Activated CD4-positive, alpha-beta T cell treated with anti-CD3 and anti-CD28 coated beads for 36 hours (primary cell): ENCODE measurements around the gene RALGAPB. TPM values are rescaled to one million over a fixed set of nuclear protein-coding genes. Genes with fewer than 3 reads are reported as not detected.
"Not testable (repeated sequence)": the region's sequence is repeated elsewhere in the genome, so short reads cannot be mapped to it uniquely, and the experiment has no call there.

Source experiments
- ATAC-seq: fragments of 200-7000 bp; cut with Tn5 transposase; one replicate; pipeline ENCODE4 v1.10.0; 2021; ENCODE audit warnings: mild to moderate bottlenecking, moderate library complexity
- CTCF ChIA-PET: fragments of 350-600 bp; sonication (Branson Sonifier 250); formaldehyde crosslinking; loops from one replicate; lab custom pipeline; 2021; ENCODE audit warnings: antibody characterized with exemption; lab: Charles Lee
- POLR2A ChIA-PET: fragments of 350-600 bp; sonication (Branson Sonifier 250); formaldehyde crosslinking; loops from one replicate; lab custom pipeline; 2021; ENCODE audit warnings: antibody characterized with exemption, inconsistent platforms; lab: Charles Lee
- DNase-seq: peaks from one replicate; pipeline ENCODE4 v3.0.0-alpha.2; 2020
- H3K27ac Mint-ChIP-seq: one replicate; pipeline ENCODE4 v1.8.0; 2021; ENCODE audit warnings: mixed read lengths
- H3K27me3 Mint-ChIP-seq: one replicate; pipeline ENCODE4 v1.8.0; 2021; ENCODE audit warnings: mixed read lengths
- H3K36me3 Mint-ChIP-seq: one replicate; pipeline ENCODE4 v1.8.0; 2021; ENCODE audit warnings: low read depth, mixed read lengths
- H3K4me1 Mint-ChIP-seq: one replicate; pipeline ENCODE4 v1.8.0; 2021; ENCODE audit warnings: mixed read lengths
- H3K4me3 Mint-ChIP-seq: one replicate; pipeline ENCODE4 v1.8.0; 2021; ENCODE audit warnings: mild to moderate bottlenecking, moderate library complexity, mixed read lengths
- H3K9me3 Mint-ChIP-seq: one replicate; pipeline ENCODE4 v1.8.0; 2021; ENCODE audit warnings: low read depth, mixed read lengths
- intact Hi-C, 2 experiments: fragments of 100-400 bp; cut with DNase I in 1 of 2; cut with micrococcal nuclease in 1 of 2; formaldehyde crosslinking; loops; one replicate each; pipeline versions ENCODE4 v1.14.2 to v1.15.1; 2022 to 2024; cut with DNase I, micrococcal nuclease
- total RNA-seq, 2 experiments: library from RNA; stranded (reverse); gene quantifications; one replicate each; pipeline ENCODE4 v1.2.3, GENCODE V29; 2021

RALGAPB gene
- total RNA-seq, 2 experiments from 2014 or later, result 23.5 to 27.1 TPM

- H3K4me1 Mint-ChIP-seq, ATAC-seq, H3K9me3 Mint-ChIP-seq, CTCF ChIA-PET, H3K27ac Mint-ChIP-seq, H3K27me3 Mint-ChIP-seq, DNase-seq, H3K4me3 Mint-ChIP-seq, intact Hi-C loops, H3K36me3 Mint-ChIP-seq, POLR2A ChIA-PET: not testable (repeated sequence)
Observed at GRCh38 chr20:38592411-38592790, 119.8 kb downstream of the RALGAPB start.

- intact Hi-C loops, H3K36me3 Mint-ChIP-seq, ATAC-seq, CTCF ChIA-PET, POLR2A ChIA-PET, H3K27me3 Mint-ChIP-seq, DNase-seq, H3K9me3 Mint-ChIP-seq, H3K4me1 Mint-ChIP-seq, H3K27ac Mint-ChIP-seq, H3K4me3 Mint-ChIP-seq: not testable (repeated sequence)
Observed at GRCh38 chr20:38594281-38594680, 121.6 kb downstream of the RALGAPB start.

- H3K9me3 Mint-ChIP-seq, intact Hi-C loops, CTCF ChIA-PET, H3K36me3 Mint-ChIP-seq, H3K27ac Mint-ChIP-seq, H3K4me1 Mint-ChIP-seq, POLR2A ChIA-PET, H3K4me3 Mint-ChIP-seq, DNase-seq, ATAC-seq: not testable (repeated sequence)
- H3K27me3 Mint-ChIP-seq, result peaks cover 13% of the 10 kb centered on the region
Observed at GRCh38 chr20:38595886-38596285, 123.2 kb downstream of the RALGAPB start.

- no peak overlapping the region for H3K27ac Mint-ChIP-seq
- DNase-seq, result no peak
- no peaks in the 10 kb centered on the region for H3K9me3 Mint-ChIP-seq
- CTCF ChIA-PET, result interaction anchor here (1.2 kb wide), 1 partner anchor 8 kb away, joined by 3 read pairs; no protein-coding TSS in a partner anchor
- peaks cover 31% of the 10 kb centered on the region for H3K27me3 Mint-ChIP-seq
- no peak for ATAC-seq
- peaks cover 7% of the 10 kb centered on the region for H3K4me1 Mint-ChIP-seq
- intact Hi-C loops, result no loop called here
- POLR2A ChIA-PET, result no interaction called here
- no peaks in the 10 kb centered on the region for H3K36me3 Mint-ChIP-seq
- no peak overlapping the region for H3K4me3 Mint-ChIP-seq
Observed at GRCh38 chr20:38599410-38599882, 126.8 kb downstream of the RALGAPB start.

DNA sequence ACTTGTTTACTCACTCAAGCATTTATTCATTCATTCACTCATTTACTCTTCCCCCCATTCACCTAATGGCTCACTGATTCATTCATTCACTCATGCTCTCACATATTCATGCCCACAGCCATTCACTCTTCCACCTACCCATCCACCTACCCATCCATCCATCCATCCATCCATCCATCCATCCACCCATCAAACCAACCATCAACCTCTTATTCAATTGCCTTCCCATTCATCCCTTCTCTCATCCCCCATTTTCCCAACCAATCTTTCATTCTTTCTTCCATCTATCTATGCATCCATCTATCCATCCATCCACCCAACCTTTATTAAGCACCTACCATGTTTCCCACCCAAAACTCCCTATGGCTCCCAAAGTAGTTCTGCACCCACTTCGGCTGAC is 127.4 kb downstream of the RALGAPB start:
- Mint-ChIP-seq H3K27me3 (peaks cover 35% of the 10 kb centered on the region), H3K9me3 (no peaks in the 10 kb centered on the region), H3K36me3 (no peaks in the 10 kb centered on the region), H3K27ac (no peak overlapping the region), H3K4me3 (no peak overlapping the region), H3K4me1 (peaks cover 7% of the 10 kb centered on the region)
- ATAC-seq (no peak), DNase-seq (no peak)
- intact Hi-C loops, result no loop called here
- ChIA-PET CTCF (no interaction called here), POLR2A (no interaction called here)

DNA sequence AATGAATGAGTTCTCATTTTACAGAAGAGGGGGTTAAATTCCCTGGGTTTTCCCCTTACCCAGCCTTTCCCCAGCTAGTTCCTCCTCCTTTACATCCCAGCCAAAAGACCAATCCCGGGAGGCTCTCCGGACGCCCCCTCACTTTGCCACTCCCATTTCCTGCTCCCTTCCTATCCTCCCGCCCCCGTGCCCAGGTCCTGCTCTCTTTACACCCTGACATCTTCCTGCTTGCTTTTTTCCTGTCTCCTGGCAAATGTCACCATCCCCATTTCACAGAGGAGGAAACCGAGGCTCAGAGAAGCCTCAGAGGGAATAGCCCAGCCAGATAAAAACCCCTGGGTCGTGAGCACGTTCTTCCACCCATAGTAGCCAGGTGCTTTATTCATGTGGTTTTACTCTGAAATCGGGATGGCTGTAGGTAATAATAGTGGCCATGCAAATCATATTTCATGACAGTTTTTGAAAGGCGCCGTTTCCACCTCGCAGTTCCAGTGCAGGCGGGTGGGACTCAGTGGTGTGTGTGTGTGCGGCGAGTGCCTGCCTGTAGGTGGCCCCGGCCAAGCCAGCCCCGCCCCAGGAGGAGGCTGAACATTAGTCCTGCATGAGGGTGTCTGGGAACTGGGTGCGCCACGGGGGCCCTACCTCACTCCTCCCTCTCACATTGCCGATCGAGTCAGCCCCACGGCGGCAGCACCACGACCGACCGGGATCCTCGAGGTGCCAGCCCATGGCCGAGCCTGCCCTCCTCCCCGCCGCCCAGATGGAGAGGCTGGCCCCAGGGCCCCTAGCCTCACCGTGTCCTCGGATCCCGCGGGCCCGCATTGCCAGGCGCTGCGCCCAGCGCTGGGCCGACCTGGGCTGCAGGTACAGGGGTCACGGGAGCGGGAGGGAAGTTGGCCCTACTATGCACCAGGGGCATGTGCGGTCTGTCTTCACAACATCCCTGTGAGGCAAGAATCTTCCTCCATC is 128.9 kb downstream of the RALGAPB start, which contains the start of gene ARHGAP40:
TSS of gene ARHGAP40 (plus strand) at position 594 of the 969 bp plus-strand sequence.
- POLR2A ChIA-PET, result no interaction called here
- H3K9me3 Mint-ChIP-seq, result no peaks in the 10 kb centered on the region
- H3K4me3 Mint-ChIP-seq, result peak within 1 kb of the TSS; percentile 17
- intact Hi-C loops, result no loop called here
- CTCF ChIA-PET, result no interaction called here
- H3K4me1 Mint-ChIP-seq, result peaks cover 7% of the 10 kb centered on the region
- no peaks in the 10 kb centered on the region for H3K36me3 Mint-ChIP-seq
- ATAC-seq, result peak; percentile 87
- peaks cover 41% of the 10 kb centered on the region for H3K27me3 Mint-ChIP-seq
- DNase-seq, result peak; percentile 55
- no peak within 1 kb of the TSS for H3K27ac Mint-ChIP-seq

GRCh38 chr20:38602185-38602581 is 129.5 kb downstream of the RALGAPB start:
- Mint-ChIP-seq H3K27me3 (peaks cover 44% of the 10 kb centered on the region), H3K4me1 (peaks cover 7% of the 10 kb centered on the region), H3K4me3 (no peak overlapping the region), H3K9me3 (no peaks in the 10 kb centered on the region), H3K27ac (no peak overlapping the region), H3K36me3 (no peaks in the 10 kb centered on the region)
- ChIA-PET POLR2A (no interaction called here), CTCF (no interaction called here)
- DNase-seq (no peak), ATAC-seq (no peak)
- intact Hi-C loops, result no loop called here

- CTCF ChIA-PET, result interaction anchor here (0.7 to 1.5 kb wide), 3 partner anchors 10 to 534 kb away, joined by 3 to 5 read pairs (median 4); no protein-coding TSS in a partner anchor
Observed at GRCh38 chr20:38603286-38603685, 130.6 kb downstream of the RALGAPB start.

GRCh38 chr20:38604873-38605303 is 132.2 kb downstream of the RALGAPB start:
- Mint-ChIP-seq H3K27me3 (peaks cover 45% of the 10 kb centered on the region), H3K27ac (no peak overlapping the region), H3K4me1 (peaks cover 7% of the 10 kb centered on the region), H3K4me3 (no peak overlapping the region), H3K9me3 (no peaks in the 10 kb centered on the region), H3K36me3 (no peaks in the 10 kb centered on the region)
- no peak for DNase-seq
- ATAC-seq, result no peak
- ChIA-PET CTCF (no interaction called here), POLR2A (no interaction called here)
- intact Hi-C loops, result no loop called here

More at GRCh38 chr20:38603286-38603685, 130.6 kb downstream of the RALGAPB start:
- H3K4me1 Mint-ChIP-seq, result peaks cover 7% of the 10 kb centered on the region
- no peak for DNase-seq
- POLR2A ChIA-PET, result no interaction called here
- intact Hi-C loops, result no loop called here
- H3K27ac Mint-ChIP-seq, result no peak overlapping the region
- ATAC-seq, result no peak
- no peaks in the 10 kb centered on the region for H3K36me3 Mint-ChIP-seq
- H3K27me3 Mint-ChIP-seq, result peaks cover 45% of the 10 kb centered on the region
- no peaks in the 10 kb centered on the region for H3K9me3 Mint-ChIP-seq
- no peak overlapping the region for H3K4me3 Mint-ChIP-seq

DNA sequence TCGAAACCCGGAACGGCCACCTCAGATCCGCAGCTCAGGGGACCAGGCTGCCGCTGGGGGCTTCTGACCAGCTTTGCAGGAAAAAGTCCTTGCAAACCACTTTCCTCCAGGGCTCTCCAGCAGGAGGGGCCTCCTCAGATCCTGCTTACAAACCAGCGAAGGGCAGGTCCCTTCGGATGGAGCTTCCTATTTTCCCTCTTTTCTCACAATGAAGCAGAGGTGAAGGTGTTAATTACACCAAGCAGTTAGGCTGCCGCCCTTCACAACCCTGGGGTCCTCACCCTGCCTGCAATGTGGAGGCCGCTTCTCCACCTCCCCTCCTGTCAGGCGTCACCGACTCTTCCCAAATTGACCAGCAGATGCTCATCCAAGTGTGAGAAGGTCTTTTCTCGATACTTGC is 134.7 kb downstream of the RALGAPB start:
- Mint-ChIP-seq H3K27ac (no peak overlapping the region), H3K9me3 (no peaks in the 10 kb centered on the region), H3K36me3 (no peaks in the 10 kb centered on the region), H3K4me3 (no peak overlapping the region), H3K27me3 (peaks cover 33% of the 10 kb centered on the region), H3K4me1 (no peaks in the 10 kb centered on the region)
- POLR2A ChIA-PET, result no interaction called here
- ATAC-seq, result no peak
- intact Hi-C loops, result no loop called here
- CTCF ChIA-PET, result interaction anchor here (0.8 kb wide), 1 partner anchor 9 kb away, joined by 3 read pairs; no protein-coding TSS in a partner anchor
- DNase-seq, result no peak

DNA sequence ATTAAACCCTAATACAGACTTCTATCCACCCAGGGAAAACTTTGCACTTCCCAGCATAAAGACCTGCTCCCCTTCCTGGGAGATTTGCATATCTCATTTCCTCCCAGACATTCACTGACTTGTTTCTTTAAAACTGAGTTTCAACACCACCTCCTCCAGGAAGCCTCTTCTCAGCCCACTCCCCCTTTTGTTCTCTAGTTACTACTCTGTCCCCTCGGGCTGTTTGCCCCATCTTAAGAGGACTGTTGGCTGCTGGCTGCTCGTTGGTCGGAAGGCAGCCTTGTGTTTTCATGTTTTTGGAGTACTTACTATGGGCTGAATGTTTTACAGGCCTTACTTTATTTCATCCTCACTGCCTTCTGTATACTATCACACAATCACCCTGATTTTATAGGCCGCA is 135.5 kb downstream of the RALGAPB start:
- Mint-ChIP-seq H3K9me3 (no peaks in the 10 kb centered on the region), H3K27me3 (peaks cover 35% of the 10 kb centered on the region), H3K27ac (no peak overlapping the region), H3K4me3 (no peak overlapping the region), H3K36me3 (no peaks in the 10 kb centered on the region), H3K4me1 (no peaks in the 10 kb centered on the region)
- ATAC-seq (no peak), DNase-seq (no peak)
- POLR2A ChIA-PET, result no interaction called here
- CTCF ChIA-PET, result no interaction called here
- intact Hi-C loops, result no loop called here

- ATAC-seq, result no peak
- POLR2A ChIA-PET, result no interaction called here
- no peaks in the 10 kb centered on the region for H3K36me3 Mint-ChIP-seq
- H3K4me1 Mint-ChIP-seq, result no peaks in the 10 kb centered on the region
- CTCF ChIA-PET, result interaction anchor here (0.6 kb wide), 1 partner anchor 20 kb away, joined by 3 read pairs; no protein-coding TSS in a partner anchor
- DNase-seq, result no peak
- no peaks in the 10 kb centered on the region for H3K9me3 Mint-ChIP-seq
- H3K27ac Mint-ChIP-seq, result no peak overlapping the region
- peaks cover 28% of the 10 kb centered on the region for H3K27me3 Mint-ChIP-seq
- no peak overlapping the region for H3K4me3 Mint-ChIP-seq
- intact Hi-C loops, result no loop called here
Observed at GRCh38 chr20:38609815-38610214, 137.2 kb downstream of the RALGAPB start.
